Measurements from ENCODE around the gene COA8.

Gene COA8

DNA sequence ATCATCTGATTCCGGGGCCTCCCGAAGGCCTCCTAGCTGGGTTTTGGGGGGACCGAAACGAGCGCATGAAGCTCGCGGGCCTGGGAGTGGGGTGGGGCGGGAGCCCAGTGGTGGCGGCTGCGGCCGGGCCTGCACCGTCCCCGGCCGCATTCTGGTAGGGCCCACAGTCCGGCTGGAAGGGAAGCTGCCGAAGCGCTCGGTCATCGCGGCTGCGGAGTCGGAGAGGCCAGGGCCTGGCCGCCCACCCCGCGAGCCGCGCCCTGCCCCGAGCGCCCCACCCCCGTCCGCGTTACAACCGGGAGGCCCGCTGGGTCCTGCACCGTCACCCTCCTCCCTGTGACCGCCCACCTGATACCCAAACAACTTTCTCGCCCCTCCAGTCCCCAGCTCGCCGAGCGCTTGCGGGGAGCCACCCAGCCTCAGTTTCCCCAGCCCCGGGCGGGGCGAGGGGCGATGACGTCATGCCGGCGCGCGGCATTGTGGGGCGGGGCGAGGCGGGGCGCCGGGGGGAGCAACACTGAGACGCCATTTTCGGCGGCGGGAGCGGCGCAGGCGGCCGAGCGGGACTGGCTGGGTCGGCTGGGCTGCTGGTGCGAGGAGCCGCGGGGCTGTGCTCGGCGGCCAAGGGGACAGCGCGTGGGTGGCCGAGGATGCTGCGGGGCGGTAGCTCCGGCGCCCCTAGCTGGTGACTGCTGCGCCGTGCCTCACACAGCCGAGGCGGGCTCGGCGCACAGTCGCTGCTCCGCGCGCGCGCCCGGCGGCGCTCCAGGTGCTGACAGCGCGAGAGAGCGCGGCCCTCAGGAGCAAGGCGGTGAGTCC lies 66.1 kb downstream of the COA8 start, which contains the start of gene KLC1:
Gene KLC1, plus strand, starts transcription at position 528 of the 819 bp plus-strand sequence. CDS start 25,354 bp downstream, outside the sequence.
- DNase-seq (ENCODE audit: extremely low read depth, insufficient read length): peak; percentile 83

GRCh38 chr14:103629503-103630121 lies 66.9 kb downstream of the COA8 start:
- Histone ChIP-seq H3K4me3 (replicated peaks; ENCODE audit: low read depth, low read length) (peak overlapping the region; percentile 91), H3K27me3 (replicated peaks; ENCODE audit: control insufficient read depth, insufficient read depth, low read length) (no peaks in the 10 kb centered on the region), H3K36me3 (ENCODE audit: control insufficient read depth, insufficient read depth, low read length) (peaks cover 2% of the 10 kb centered on the region)
- peak; percentile 56 for DNase-seq (ENCODE audit: extremely low read depth, insufficient read length)
- TF ChIP-seq CTCF (IDR thresholded peaks at IDR 0.05; ENCODE audit: insufficient read depth, low read length, poor library complexity, severe bottlenecking): no peak

More for the DNA sequence above, 66.1 kb downstream of the COA8 start, which contains the start of gene KLC1:
- Histone ChIP-seq H3K27me3 (replicated peaks; ENCODE audit: control insufficient read depth, insufficient read depth, low read length) (no peaks in the 10 kb centered on the region), H3K4me3 (replicated peaks; ENCODE audit: low read depth, low read length) (peak within 1 kb of the TSS; percentile 91), H3K36me3 (ENCODE audit: control insufficient read depth, insufficient read depth, low read length) (peaks cover 2% of the 10 kb centered on the region)
- TF ChIP-seq CTCF (IDR thresholded peaks at IDR 0.05; ENCODE audit: insufficient read depth, low read length, poor library complexity, severe bottlenecking): no peak

DNA sequence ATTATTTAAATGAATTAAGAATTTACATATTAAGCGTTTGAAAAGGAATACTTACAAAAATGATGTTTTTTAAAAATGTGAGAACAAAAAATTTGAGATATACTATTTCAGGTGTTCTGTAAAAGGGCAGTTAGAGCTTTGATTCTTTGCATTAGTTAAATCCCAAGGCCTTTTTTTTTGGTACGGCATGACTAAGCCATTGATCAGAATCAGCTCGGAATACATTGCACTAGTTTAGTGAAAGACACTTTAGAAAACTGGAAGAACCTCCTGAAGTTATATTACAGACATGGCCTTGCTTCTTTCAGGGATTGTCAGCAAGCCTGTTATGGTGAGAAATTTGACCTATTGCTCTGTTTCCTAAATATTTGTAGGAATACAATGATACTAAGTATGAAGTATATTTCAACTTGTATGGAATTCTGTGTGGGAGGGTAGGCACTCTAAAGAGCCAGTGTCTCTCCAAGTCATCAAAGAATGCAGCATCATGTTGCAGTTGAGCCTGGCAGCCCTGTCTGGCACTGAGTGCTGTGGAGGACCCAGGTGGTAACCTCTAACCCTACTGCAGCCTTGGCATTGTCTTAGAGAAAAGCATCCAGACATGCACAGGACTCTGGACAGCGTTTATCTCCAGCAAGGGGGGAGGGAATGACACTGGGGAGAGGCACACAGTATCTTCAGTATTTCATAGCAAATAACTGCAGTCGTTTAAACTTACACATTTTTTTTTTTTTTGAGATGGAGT lies 67.8 kb downstream of the COA8 start:
- no peak for DNase-seq (ENCODE audit: extremely low read depth, insufficient read length)
- H3K36me3 ChIP-seq (ENCODE audit: control insufficient read depth, insufficient read depth, low read length): peaks cover 2% of the 10 kb centered on the region
- H3K27me3 ChIP-seq (replicated peaks; ENCODE audit: control insufficient read depth, insufficient read depth, low read length): no peaks in the 10 kb centered on the region
- peak overlapping the region; percentile 91 for H3K4me3 ChIP-seq (replicated peaks; ENCODE audit: low read depth, low read length)
- TF ChIP-seq CTCF (IDR thresholded peaks at IDR 0.05; ENCODE audit: insufficient read depth, low read length, poor library complexity, severe bottlenecking): no peak

- TF ChIP-seq CTCF (IDR thresholded peaks at IDR 0.05; ENCODE audit: insufficient read depth, low read length, poor library complexity, severe bottlenecking): no peak
- H3K27me3 ChIP-seq (replicated peaks; ENCODE audit: control insufficient read depth, insufficient read depth, low read length): no peaks in the 10 kb centered on the region
- H3K36me3 ChIP-seq (ENCODE audit: control insufficient read depth, insufficient read depth, low read length): peaks cover 2% of the 10 kb centered on the region
- no peak for DNase-seq (ENCODE audit: extremely low read depth, insufficient read length)
- no peak overlapping the region for H3K4me3 ChIP-seq (replicated peaks; ENCODE audit: low read depth, low read length)
Measured at GRCh38 chr14:103633391-103633790, 70.6 kb downstream of the COA8 start.

DNA sequence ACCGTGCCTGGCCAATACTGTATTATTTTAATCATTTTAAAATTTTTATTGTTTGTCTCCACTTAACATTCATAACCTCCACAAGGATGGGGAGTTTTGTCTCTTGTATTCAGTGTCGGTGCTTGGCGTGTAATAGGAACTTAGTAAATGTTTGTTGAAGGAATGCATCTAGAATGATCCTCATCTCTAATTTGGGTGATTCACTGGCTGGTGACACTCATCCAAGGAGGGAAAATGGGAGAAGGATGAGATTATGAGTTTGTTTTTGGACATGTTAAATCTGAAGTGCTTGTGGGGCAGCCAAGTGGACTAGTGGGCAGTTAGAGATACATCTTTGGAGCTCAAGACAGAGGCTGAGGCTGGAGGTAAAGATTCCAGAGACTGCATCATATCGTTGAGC lies 71.4 kb downstream of the COA8 start:
- DNase-seq (ENCODE audit: extremely low read depth, insufficient read length): no peak

More for the DNA sequence above, 71.4 kb downstream of the COA8 start:
- peaks cover 2% of the 10 kb centered on the region for H3K36me3 ChIP-seq (ENCODE audit: control insufficient read depth, insufficient read depth, low read length)
- no peaks in the 10 kb centered on the region for H3K27me3 ChIP-seq (replicated peaks; ENCODE audit: control insufficient read depth, insufficient read depth, low read length)
- no peak for TF ChIP-seq CTCF (IDR thresholded peaks at IDR 0.05; ENCODE audit: insufficient read depth, low read length, poor library complexity, severe bottlenecking)
- H3K4me3 ChIP-seq (replicated peaks; ENCODE audit: low read depth, low read length): no peak overlapping the region

Data from GM06990 (cell line).